Glutamatergic neuron (in vitro differentiated cells): ENCODE measurements around the gene MPI. TPM values are rescaled to one million over a fixed set of nuclear protein-coding genes. Genes with fewer than 3 reads are reported as not detected.

ENCODE experiments used
- DNase-seq: peaks from one replicate; pipeline ENCODE4 v3.0.0; 2022
- H3K27ac Mint-ChIP-seq: one replicate; pipeline ENCODE4 v1.8.0; 2020; ENCODE audit warnings: mild to moderate bottlenecking, mixed read lengths, inconsistent platforms; ENCODE audit not compliant: unreplicated experiment
- H3K27me3 Mint-ChIP-seq: one replicate; pipeline ENCODE4 v1.8.0; 2020; ENCODE audit warnings: mild to moderate bottlenecking, moderate library complexity, mixed read lengths, inconsistent platforms; ENCODE audit not compliant: unreplicated experiment
- H3K36me3 Mint-ChIP-seq: one replicate; pipeline ENCODE4 v1.8.0; 2020; ENCODE audit warnings: mild to moderate bottlenecking, mixed read lengths, inconsistent platforms; ENCODE audit not compliant: unreplicated experiment
- H3K4me1 Mint-ChIP-seq: one replicate; pipeline ENCODE4 v1.8.0; 2020; ENCODE audit warnings: mild to moderate bottlenecking, low read depth, mixed read lengths, inconsistent platforms; ENCODE audit not compliant: unreplicated experiment
- H3K4me3 Mint-ChIP-seq: one replicate; pipeline ENCODE4 v1.8.0; 2020; ENCODE audit warnings: mild to moderate bottlenecking, mixed read lengths, inconsistent platforms; ENCODE audit not compliant: unreplicated experiment
- H3K9me3 Mint-ChIP-seq: one replicate; pipeline ENCODE4 v1.8.0; 2020; ENCODE audit warnings: mild to moderate bottlenecking, moderate library complexity, mixed read lengths, inconsistent platforms; ENCODE audit not compliant: unreplicated experiment
- total RNA-seq: library from RNA; stranded (reverse); fragmentation: NEBNext Ultra II Directional; extraction: Animal tissue kit (Norgen Biotek cat#: 25700); gene quantifications from one replicate; pipeline ENCODE4 v1.2.1, GENCODE V29; 2021; ENCODE audit not compliant: unreplicated experiment
- TF ChIP-seq, protein P1 (sequence below): fragments of 200-600 bp; sonication (generic); IDR thresholded peaks from one replicate; pipeline ENCODE4 v1.5.0; 2021; ENCODE audit not compliant: partially characterized antibody, unreplicated experiment

The MPI gene
- total RNA-seq, 1 donor from 2014 or later: 33.1 TPM

DNA sequence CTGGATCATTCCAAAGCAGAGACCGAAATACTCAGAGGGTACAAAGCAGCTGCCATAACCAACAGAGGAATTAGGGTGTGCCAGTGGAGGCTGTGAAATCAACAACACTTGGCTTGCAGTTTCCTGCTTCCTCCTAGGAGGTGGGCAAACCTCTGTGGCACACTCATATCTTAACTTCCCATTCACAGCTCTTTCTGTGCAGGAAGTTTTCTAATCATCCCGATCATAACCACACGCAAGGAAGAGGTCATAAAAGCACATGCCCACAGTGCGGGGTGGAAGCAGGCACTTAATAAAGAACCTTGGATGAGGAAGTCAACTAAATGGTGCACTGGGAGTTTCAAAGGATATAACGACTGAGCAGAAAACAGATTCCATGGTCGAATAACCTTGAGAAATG lies 21.8 kb upstream of the MPI start:
- Mint-ChIP-seq H3K9me3 (peaks cover 6% of the 10 kb centered on the region), H3K27ac (no peak overlapping the region), H3K36me3 (peaks cover 8% of the 10 kb centered on the region), H3K4me3 (no peak overlapping the region), H3K4me1 (peaks cover 9% of the 10 kb centered on the region), H3K27me3 (peaks cover 6% of the 10 kb centered on the region)
- TF ChIP-seq, protein P1, sequence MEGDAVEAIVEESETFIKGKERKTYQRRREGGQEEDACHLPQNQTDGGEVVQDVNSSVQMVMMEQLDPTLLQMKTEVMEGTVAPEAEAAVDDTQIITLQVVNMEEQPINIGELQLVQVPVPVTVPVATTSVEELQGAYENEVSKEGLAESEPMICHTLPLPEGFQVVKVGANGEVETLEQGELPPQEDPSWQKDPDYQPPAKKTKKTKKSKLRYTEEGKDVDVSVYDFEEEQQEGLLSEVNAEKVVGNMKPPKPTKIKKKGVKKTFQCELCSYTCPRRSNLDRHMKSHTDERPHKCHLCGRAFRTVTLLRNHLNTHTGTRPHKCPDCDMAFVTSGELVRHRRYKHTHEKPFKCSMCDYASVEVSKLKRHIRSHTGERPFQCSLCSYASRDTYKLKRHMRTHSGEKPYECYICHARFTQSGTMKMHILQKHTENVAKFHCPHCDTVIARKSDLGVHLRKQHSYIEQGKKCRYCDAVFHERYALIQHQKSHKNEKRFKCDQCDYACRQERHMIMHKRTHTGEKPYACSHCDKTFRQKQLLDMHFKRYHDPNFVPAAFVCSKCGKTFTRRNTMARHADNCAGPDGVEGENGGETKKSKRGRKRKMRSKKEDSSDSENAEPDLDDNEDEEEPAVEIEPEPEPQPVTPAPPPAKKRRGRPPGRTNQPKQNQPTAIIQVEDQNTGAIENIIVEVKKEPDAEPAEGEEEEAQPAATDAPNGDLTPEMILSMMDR: no peak
- DNase-seq: no peak

DNA sequence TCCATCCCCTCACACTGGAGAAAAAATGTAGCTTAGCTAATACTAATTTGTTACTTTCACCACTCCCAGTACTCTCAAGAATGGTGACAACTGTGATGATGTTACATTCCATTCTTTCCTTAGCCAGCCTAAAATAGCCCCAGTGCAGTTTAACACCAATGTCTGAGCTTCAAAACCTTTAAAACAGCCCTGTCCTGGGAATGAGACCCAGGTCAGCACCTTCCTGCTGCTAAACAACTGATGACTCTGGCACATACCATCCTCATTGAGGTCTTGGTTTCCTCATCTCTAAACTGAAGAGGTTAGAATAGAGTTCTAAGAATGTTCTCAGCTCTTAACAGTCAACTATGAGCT lies 20.5 kb upstream of the MPI start:
- DNase-seq: no peak
- Mint-ChIP-seq H3K9me3 (peaks cover 7% of the 10 kb centered on the region), H3K27ac (no peak overlapping the region), H3K4me3 (no peak overlapping the region), H3K36me3 (peaks cover 8% of the 10 kb centered on the region), H3K4me1 (peaks cover 11% of the 10 kb centered on the region), H3K27me3 (peaks cover 4% of the 10 kb centered on the region)
- TF ChIP-seq, protein P1: no peak

DNA sequence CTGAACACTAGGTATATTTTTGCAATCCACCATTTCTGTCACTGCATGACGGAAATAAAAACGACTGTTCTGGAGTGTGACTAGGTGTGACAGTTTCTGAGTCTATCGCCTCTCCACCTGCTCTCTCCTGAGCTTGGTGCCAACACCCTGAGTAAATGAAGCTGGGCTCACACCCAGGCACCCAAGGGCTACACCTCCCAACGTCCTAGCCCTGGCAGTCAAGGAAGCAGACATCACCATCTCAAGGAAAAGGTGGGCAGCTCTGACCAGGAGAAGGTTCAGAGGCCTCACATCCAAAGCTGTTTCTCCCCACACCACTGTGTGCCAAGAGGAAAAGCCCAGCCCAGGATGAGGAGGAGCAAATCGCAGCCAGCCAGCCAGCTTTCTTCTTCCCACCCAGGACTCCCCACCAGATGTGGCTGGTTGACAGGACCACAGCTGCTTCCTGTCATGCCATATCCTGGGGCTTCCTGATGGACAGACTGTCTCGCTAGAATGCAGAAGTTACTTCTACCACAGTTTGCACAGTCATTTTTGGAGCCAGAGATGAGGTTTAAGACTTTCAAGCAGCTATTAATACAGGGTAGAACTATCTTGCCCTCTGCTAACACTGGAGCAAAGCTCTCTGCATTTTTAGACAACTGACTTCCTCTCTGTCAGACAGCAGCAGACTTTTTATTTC lies 20.0 kb upstream of the MPI start:
- no peak overlapping the region for H3K27ac Mint-ChIP-seq
- peaks cover 2% of the 10 kb centered on the region for H3K27me3 Mint-ChIP-seq
- H3K36me3 Mint-ChIP-seq: peaks cover 8% of the 10 kb centered on the region
- peaks cover 11% of the 10 kb centered on the region for H3K4me1 Mint-ChIP-seq
- no peak overlapping the region for H3K4me3 Mint-ChIP-seq
- TF ChIP-seq, protein P1: no peak
- H3K9me3 Mint-ChIP-seq: peaks cover 7% of the 10 kb centered on the region
- no peak for DNase-seq

DNA sequence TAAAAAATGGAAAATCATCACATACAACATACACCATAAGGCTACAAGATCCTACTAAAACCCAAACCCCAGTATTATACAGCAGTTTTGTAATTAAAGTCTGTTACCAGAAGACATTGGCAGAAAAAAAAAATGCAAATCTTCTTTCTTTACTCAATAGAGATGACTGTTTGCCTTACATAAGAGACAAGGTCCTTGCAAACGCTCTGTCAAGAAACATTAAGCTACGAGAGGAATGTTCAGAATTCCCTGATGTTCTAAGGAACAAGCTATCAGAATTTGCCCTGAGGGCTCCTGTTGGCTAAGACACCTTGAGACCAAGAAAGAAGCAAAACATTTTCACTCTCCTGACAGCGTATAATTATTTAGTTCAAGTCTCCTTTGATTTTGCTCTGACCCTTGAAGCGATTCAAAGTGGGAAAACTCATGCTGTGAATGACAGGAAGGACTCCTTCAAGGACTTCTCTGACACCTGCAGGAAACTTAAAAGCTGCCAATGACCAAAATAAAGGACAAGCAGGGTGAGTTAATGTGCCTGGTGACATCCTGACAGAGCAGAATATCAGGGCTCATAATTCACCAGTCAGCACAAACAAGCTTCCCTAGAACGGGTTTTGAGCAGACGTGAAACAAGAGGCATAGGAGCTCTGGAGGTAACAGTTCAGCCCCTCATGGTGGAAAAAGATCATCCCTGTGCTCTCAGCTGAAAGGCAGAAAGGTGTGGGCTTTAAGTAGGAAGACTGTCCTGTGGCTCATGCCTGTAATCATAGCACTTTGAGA lies 19.2 kb upstream of the MPI start:
- no peak for DNase-seq
- Mint-ChIP-seq H3K27me3 (peaks cover 2% of the 10 kb centered on the region), H3K36me3 (peaks cover 8% of the 10 kb centered on the region), H3K27ac (no peak overlapping the region), H3K4me3 (no peak overlapping the region), H3K9me3 (peaks cover 7% of the 10 kb centered on the region), H3K4me1 (peaks cover 11% of the 10 kb centered on the region)
- TF ChIP-seq, protein P1: no peak

DNA sequence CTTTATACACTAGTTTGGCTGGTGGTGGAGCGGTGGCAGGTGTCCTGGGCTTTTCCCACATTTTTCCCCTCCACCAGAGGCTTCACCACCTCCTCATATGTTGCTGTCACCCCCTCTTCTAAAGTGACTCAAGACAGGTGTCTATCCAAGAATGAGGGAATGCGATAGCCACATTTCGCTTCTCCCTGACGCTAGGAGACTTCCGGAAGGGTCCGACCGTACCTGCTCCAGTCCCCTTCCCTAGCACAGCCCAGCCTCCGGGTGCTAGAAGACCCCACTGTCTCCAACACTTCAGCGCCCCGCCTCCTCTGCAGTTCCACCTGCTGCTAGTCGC lies 17.2 kb upstream of the MPI start:
- Mint-ChIP-seq H3K4me3 (peak overlapping the region; percentile 99), H3K4me1 (peaks cover 9% of the 10 kb centered on the region), H3K27ac (peak overlapping the region; percentile 76), H3K27me3 (peaks cover 7% of the 10 kb centered on the region), H3K9me3 (peaks cover 4% of the 10 kb centered on the region), H3K36me3 (peaks cover 7% of the 10 kb centered on the region)
- TF ChIP-seq, protein P1: no peak
- no peak for DNase-seq
